Endodermal cell (in vitro differentiated cells): ENCODE data around the gene PIM1. TPM values are rescaled to one million over a fixed set of nuclear protein-coding genes. Genes with fewer than 3 reads are reported as not detected.

Experiments
- DNase-seq: peaks from one replicate; pipeline ENCODE4 v3.0.0-alpha.2; 2017
- H3K27ac ChIP-seq: 2 replicates; pipeline ENCODE4 v1.5.1; 2013; ENCODE audit warnings: mild to moderate bottlenecking, low read depth, low read length, moderate library complexity
- H3K27me3 ChIP-seq: 2 replicates; pipeline ENCODE4 v1.6.1; 2013; ENCODE audit warnings: mild to moderate bottlenecking, low read length, moderate library complexity; ENCODE audit not compliant: insufficient read depth, control insufficient read depth, poor library complexity, severe bottlenecking
- H3K36me3 ChIP-seq: 2 replicates; pipeline ENCODE4 v1.7.0; 2013; ENCODE audit warnings: mild to moderate bottlenecking, low read length, moderate library complexity; ENCODE audit not compliant: control insufficient read depth, insufficient read depth
- H3K4me1 ChIP-seq: one replicate; pipeline ENCODE4 v1.7.0; 2013; ENCODE audit warnings: low read length; ENCODE audit not compliant: control insufficient read depth, insufficient read depth
- H3K4me3 ChIP-seq: 2 replicates; pipeline ENCODE4 v1.5.1; 2013; ENCODE audit warnings: mild to moderate bottlenecking, low read length, moderate library complexity
- H3K9ac ChIP-seq: 2 replicates; pipeline ENCODE4 v1.6.1; 2013; ENCODE audit warnings: mild to moderate bottlenecking, low read length, moderate library complexity; ENCODE audit not compliant: poor library complexity, severe bottlenecking; ENCODE audit errors: extremely low read depth
- H3K9me3 ChIP-seq: 2 replicates; pipeline ENCODE4 v1.6.1; 2013; ENCODE audit warnings: mild to moderate bottlenecking, low read length, moderate library complexity; ENCODE audit not compliant: control insufficient read depth
- H3K27ac Mint-ChIP-seq: 2 replicates; pipeline ENCODE4 v1.8.0; 2020; ENCODE audit warnings: mixed read lengths
- H3K27me3 Mint-ChIP-seq: 2 replicates; pipeline ENCODE4 v1.8.0; 2021; ENCODE audit warnings: mild to moderate bottlenecking, mixed read lengths; ENCODE audit not compliant: insufficient read depth
- H3K36me3 Mint-ChIP-seq: 2 replicates; pipeline ENCODE4 v1.8.0; 2020; ENCODE audit warnings: low read depth, mixed read lengths
- H3K4me1 Mint-ChIP-seq: 2 replicates; pipeline ENCODE4 v1.8.0; 2020; ENCODE audit warnings: mixed read lengths
- H3K4me3 Mint-ChIP-seq: 2 replicates; pipeline ENCODE4 v1.8.0; 2020; ENCODE audit warnings: mild to moderate bottlenecking, moderate library complexity, mixed read lengths
- H3K9me3 Mint-ChIP-seq: 2 replicates; pipeline ENCODE4 v1.8.0; 2020; ENCODE audit warnings: mild to moderate bottlenecking, mixed read lengths
- WGBS, 2 experiments: methylation state at CpG; one replicate each; pipeline versions ENCODE4 v1.1.5 to v1.1.7; 2013; ENCODE audit warnings: missing lambda C conversion rate in 2 of 2, mixed read lengths in 1 of 2; ENCODE audit not compliant: insufficient coverage in 1 of 2, insufficient read length in 1 of 2; 5-methylcytosine and 5-hydroxymethylcytosine counted together
- total RNA-seq, 2 donors: library from RNA; stranded (reverse); fragmentation: NEBNext Ultra II Directional in 1 of 2; extraction: Animal tissue kit (Norgen Biotek cat#: 25700) in 1 of 2; gene quantifications; 2 replicates in 1 of 2; 3 replicates in 1 of 2; pipeline ENCODE4 v1.2.1, GENCODE V29; 2021
- TF ChIP-seq, protein P1 (sequence below): fragments of 200-600 bp; sonication (generic); conservative IDR thresholded peaks from 2 replicates; pipeline ENCODE4 v1.5.0; 2021; ENCODE audit warnings: antibody characterized with exemption, mild to moderate bottlenecking

The PIM1 gene
- total RNA-seq, 2 donors from 2014 or later, result 43.9 to 65.3 TPM

DNA sequence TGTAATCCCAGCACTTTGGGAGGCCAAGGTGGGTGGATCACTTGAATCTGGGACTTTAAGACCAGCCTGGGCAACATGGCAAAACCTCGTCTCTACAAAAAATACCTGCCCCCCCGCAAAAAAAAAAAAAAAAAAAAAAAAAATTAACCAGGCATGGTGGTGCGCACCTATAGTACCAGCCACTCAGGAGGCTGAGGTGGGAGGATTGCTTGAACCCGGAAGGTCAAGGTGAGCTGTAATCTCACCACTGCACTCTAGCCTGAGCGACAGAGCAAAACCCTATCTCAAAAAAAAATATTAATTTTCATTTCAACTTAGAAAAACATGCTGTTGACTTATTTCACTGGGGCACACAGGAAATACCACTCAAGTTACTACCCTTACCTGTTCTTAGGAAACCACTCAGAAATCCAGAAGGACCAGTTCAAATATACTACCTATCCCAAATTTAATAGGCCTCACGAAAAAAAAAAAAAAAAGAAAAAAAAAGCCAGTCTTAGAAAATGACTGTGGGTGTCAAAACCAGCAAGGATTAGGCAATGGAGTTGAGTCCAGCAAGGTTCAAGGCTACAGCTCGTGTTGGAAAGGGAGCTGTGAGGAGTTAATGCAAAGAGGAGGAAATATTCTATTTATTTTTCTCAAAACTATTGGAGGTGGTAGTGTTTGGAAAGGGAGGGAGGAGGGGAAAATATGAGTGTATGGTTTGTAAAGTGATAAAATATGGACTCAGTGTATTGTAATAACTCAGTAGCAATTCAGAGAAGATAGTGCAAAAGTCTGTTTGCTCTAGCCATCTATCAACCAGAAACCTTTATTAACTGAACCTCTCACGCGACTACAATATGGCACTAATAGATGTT, 33.9 kb upstream of the PIM1 start:
- Histone ChIP-seq H3K36me3 (no peaks in the 10 kb centered on the region), H3K4me1 (peaks cover 23% of the 10 kb centered on the region), H3K4me3 (peak overlapping the region; percentile 88), H3K27me3 (no peaks in the 10 kb centered on the region), H3K9me3 (no peaks in the 10 kb centered on the region), H3K27ac (peak overlapping the region; percentile 99), H3K9ac (peak overlapping the region; percentile 97)
- no peaks in the 10 kb centered on the region for H3K9me3 Mint-ChIP-seq
- H3K27ac Mint-ChIP-seq, result peak overlapping the region; percentile 99
- WGBS, 2 experiments, result 40 to 43% methylated on average over 7 of the region's 9 CpGs
- H3K27me3 Mint-ChIP-seq, result no peaks in the 10 kb centered on the region
- TF ChIP-seq, protein P1, sequence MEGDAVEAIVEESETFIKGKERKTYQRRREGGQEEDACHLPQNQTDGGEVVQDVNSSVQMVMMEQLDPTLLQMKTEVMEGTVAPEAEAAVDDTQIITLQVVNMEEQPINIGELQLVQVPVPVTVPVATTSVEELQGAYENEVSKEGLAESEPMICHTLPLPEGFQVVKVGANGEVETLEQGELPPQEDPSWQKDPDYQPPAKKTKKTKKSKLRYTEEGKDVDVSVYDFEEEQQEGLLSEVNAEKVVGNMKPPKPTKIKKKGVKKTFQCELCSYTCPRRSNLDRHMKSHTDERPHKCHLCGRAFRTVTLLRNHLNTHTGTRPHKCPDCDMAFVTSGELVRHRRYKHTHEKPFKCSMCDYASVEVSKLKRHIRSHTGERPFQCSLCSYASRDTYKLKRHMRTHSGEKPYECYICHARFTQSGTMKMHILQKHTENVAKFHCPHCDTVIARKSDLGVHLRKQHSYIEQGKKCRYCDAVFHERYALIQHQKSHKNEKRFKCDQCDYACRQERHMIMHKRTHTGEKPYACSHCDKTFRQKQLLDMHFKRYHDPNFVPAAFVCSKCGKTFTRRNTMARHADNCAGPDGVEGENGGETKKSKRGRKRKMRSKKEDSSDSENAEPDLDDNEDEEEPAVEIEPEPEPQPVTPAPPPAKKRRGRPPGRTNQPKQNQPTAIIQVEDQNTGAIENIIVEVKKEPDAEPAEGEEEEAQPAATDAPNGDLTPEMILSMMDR, result no peak
- peaks cover 57% of the 10 kb centered on the region for H3K4me1 Mint-ChIP-seq
- no peaks in the 10 kb centered on the region for H3K36me3 Mint-ChIP-seq
- no peak for DNase-seq
- H3K4me3 Mint-ChIP-seq, result peak overlapping the region; percentile 72

DNA sequence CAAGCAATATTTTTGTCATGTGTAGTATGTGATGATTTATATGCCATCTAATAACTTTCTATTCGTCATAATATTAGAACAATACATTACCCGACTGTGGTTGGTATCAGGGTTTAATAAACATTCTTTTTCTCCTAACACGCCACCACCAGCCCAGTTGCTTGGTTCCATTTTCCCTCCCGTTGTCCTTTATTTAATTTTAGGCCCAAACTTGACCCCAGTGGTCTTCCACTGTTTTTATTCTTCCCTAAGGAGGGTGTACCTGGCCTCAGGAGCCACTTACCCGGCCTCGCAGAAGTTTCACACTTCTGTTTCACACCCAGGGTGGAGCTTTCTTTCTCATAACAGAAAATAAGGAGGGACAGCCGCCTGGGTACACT, 33.1 kb upstream of the PIM1 start:
- Histone ChIP-seq H3K27me3 (no peaks in the 10 kb centered on the region), H3K36me3 (no peaks in the 10 kb centered on the region), H3K27ac (peak overlapping the region; percentile 99), H3K4me1 (peaks cover 21% of the 10 kb centered on the region), H3K9me3 (no peaks in the 10 kb centered on the region), H3K9ac (peak overlapping the region; percentile 97), H3K4me3 (peak overlapping the region; percentile 88)
- TF ChIP-seq, protein P1, result no peak
- Mint-ChIP-seq H3K9me3 (no peaks in the 10 kb centered on the region), H3K4me1 (peaks cover 57% of the 10 kb centered on the region), H3K4me3 (peak overlapping the region; percentile 72), H3K27me3 (no peaks in the 10 kb centered on the region), H3K27ac (peak overlapping the region; percentile 99), H3K36me3 (no peaks in the 10 kb centered on the region)
- DNase-seq, result no peak
- 0 to 3% methylated on average over 4 to 7 of the region's 7 CpGs for WGBS, 2 experiments

DNA sequence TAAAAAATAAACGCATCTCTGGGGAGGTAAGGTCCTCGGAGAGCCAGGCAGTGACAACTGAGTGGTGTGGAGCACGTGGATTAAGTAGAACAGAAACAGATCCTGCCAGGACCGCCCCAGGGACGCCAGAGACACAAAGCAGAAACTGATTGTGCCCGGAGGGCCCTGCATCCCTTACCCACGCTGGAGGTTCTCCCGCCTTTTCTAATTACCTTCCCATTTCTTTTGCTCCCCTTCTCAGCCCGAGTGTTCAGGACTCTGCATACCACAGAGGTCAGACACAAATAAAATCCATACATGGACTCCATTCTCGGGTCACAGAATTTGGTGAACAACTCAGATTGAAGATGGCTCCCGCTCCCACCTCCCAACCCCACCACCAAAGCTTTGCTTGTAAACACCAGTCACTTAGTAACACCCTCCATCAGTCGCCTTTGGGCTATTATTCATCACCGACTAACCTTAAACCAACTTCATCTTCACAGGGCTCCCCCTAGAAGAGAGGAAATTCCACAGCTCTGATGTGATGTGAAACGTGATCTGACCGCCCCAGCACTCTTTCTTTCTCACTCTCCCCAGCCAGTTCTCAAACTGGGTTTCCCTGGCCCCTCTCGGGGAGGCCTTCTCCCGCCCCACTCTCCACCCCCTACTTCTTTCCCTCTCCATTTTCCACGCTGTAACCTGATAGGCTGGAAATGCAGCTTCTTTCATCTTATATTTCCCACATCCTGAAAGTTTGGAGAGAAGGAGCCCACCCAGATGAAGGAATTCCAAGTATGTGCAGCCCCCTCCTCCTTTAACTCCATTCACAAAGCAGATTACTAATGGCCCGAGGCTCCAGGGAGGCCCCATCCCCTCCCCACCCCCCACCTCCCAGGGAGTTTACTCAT, 32.5 kb upstream of the PIM1 start:
- peaks cover 59% of the 10 kb centered on the region for H3K4me1 Mint-ChIP-seq
- TF ChIP-seq, protein P1, result no peak

More for the DNA sequence above, 32.5 kb upstream of the PIM1 start:
- H3K4me1 ChIP-seq, result peaks cover 25% of the 10 kb centered on the region
- no peaks in the 10 kb centered on the region for H3K36me3 ChIP-seq
- no peaks in the 10 kb centered on the region for H3K36me3 Mint-ChIP-seq
- 1 to 3% methylated on average over 12 to 19 of the region's 19 CpGs for WGBS, 2 experiments
- H3K9ac ChIP-seq, result peak overlapping the region; percentile 97
- no peaks in the 10 kb centered on the region for H3K27me3 ChIP-seq
- peak overlapping the region; percentile 88 for H3K4me3 ChIP-seq
- DNase-seq, result peak; percentile 95
- peaks cover 2% of the 10 kb centered on the region for H3K27me3 Mint-ChIP-seq
- H3K9me3 Mint-ChIP-seq, result no peaks in the 10 kb centered on the region
- H3K4me3 Mint-ChIP-seq, result peak overlapping the region; percentile 72
- peak overlapping the region; percentile 99 for H3K27ac Mint-ChIP-seq
- H3K27ac ChIP-seq, result peak overlapping the region; percentile 99
- H3K9me3 ChIP-seq, result no peaks in the 10 kb centered on the region
